ENCODE results near the gene HNRNPUL1. TPM values are rescaled to one million over a fixed set of nuclear protein-coding genes. Genes with fewer than 3 reads are reported as not detected.

Gene HNRNPUL1
- total RNA-seq, 1 experiment from 2014 or later: 315 TPM

- peaks cover 0 to 10% (median 2%) of the 10 kb centered on the region in 3 experiments; a peak in 4 of 7 replicates for H3K36me3 Mint-ChIP-seq (ENCODE audit: insufficient read depth in 1 of 3, low read depth in 3 of 3)
- no peak overlapping the region for H3K27ac Mint-ChIP-seq
- no peak overlapping the region; a peak in 1 of 5 replicates for H3K4me3 Mint-ChIP-seq
- no peak overlapping the region for H2BK15ac ChIP-seq (ENCODE audit: low read depth, low read length)
- H3K4me1 ChIP-seq (ENCODE audit: insufficient read depth, low read length): no peaks in the 10 kb centered on the region; the same call in 1 of the 2 replicates
- peaks cover 2% of the 10 kb centered on the region; the same call in 1 of the 2 replicates for H3K27me3 ChIP-seq (ENCODE audit: insufficient read depth, low read length)
- no peak overlapping the region for H2BK20ac ChIP-seq (ENCODE audit: low read depth, low read length, poor library complexity, severe bottlenecking)
- H3K9me3 Mint-ChIP-seq: no peaks in the 10 kb centered on the region
- no CpG with 5 or more reads among the region's 11 CpGs for WGBS (ENCODE audit: extremely low coverage, insufficient read length, low lambda C conversion rate)
- H4K8ac ChIP-seq (replicated peaks; ENCODE audit: insufficient read length, low read depth, low read length): no peak overlapping the region
- no peak overlapping the region for H4K91ac ChIP-seq (ENCODE audit: insufficient read length, low read depth, low read length)
- no peaks in the 10 kb centered on the region for H3K79me2 ChIP-seq (ENCODE audit: insufficient read depth, low read length)
- no peak overlapping the region for H2AFZ ChIP-seq (ENCODE audit: low read length)
- H4K20me1 ChIP-seq (ENCODE audit: control insufficient read depth, insufficient read depth, insufficient read length): no peaks in the 10 kb centered on the region
- H3K14ac ChIP-seq (ENCODE audit: insufficient read depth, low read length): no peak overlapping the region
- H4K5ac ChIP-seq (ENCODE audit: insufficient read length, low read depth, low read length): no peak overlapping the region
- no peaks in the 10 kb centered on the region for H3K9me3 ChIP-seq (ENCODE audit: control insufficient read depth, low read depth, low read length)
- H2BK12ac ChIP-seq (ENCODE audit: insufficient read length, low read depth, low read length): no peak overlapping the region
- H3K4ac ChIP-seq (ENCODE audit: low read depth, low read length): no peak overlapping the region
- peaks cover 8 to 10% of the 10 kb centered on the region in 2 experiments for H3K4me1 Mint-ChIP-seq
- no peak overlapping the region for H2BK120ac ChIP-seq (ENCODE audit: low read depth, low read length, poor library complexity, severe bottlenecking)
- no peak for DNase-seq
- no peak overlapping the region for H2BK5ac ChIP-seq (ENCODE audit: insufficient read length, low read length)
- peaks cover 11% of the 10 kb centered on the region for H3K23me2 ChIP-seq (ENCODE audit: insufficient read length, low read depth, low read length, poor library complexity, severe bottlenecking)
- no peak overlapping the region for H3T11ph ChIP-seq (ENCODE audit: low read length)
- no peak overlapping the region for H3K9ac ChIP-seq (ENCODE audit: extremely low read depth, insufficient read length, low read length)
- no peak overlapping the region for H3K18ac ChIP-seq (ENCODE audit: insufficient read length, low read depth, low read length)
- no peak overlapping the region for H3K23ac ChIP-seq (ENCODE audit: insufficient read length, low read depth, low read length)
- H3K4me2 ChIP-seq (ENCODE audit: insufficient read depth, insufficient read length, low read length): no peak overlapping the region
- no peak overlapping the region for H2AK5ac ChIP-seq (ENCODE audit: insufficient read length, low read length)
- no peaks in the 10 kb centered on the region for H3K79me1 ChIP-seq (ENCODE audit: insufficient read depth, low read depth, low read length, poor library complexity, severe bottlenecking)
- H3K27ac ChIP-seq (ENCODE audit: insufficient read length, low read depth, low read length): no peak overlapping the region
- TF ChIP-seq CTCF (conservative IDR thresholded peaks at IDR 0.05): no peak
- H3K27me3 Mint-ChIP-seq (ENCODE audit: low read depth): peaks cover 18% of the 10 kb centered on the region
- no peak overlapping the region for H3K56ac ChIP-seq (ENCODE audit: insufficient read length, low read depth, low read length)
Measured at GRCh38 chr19:41356984-41357739, 93.0 kb downstream of the HNRNPUL1 start.

Other genes starting within 250 kb of the HNRNPUL1 start
- 0.63 and 0.72 TPM in 2 replicates for gene CYP2A13, start 175.9 kb upstream of the HNRNPUL1 start, total RNA-seq (2021)
- gene CYP2F1, start 149.9 kb upstream of the HNRNPUL1 start, total RNA-seq (2021): 0.63 TPM in 1 of 2 replicates, not detected in the other
- gene CYP2S1, start 71.2 kb upstream of the HNRNPUL1 start, total RNA-seq (2021): 159 and 175 TPM in 2 replicates
- 29.4 and 30.3 TPM in 2 replicates for gene AXL, start 45.1 kb upstream of the HNRNPUL1 start, total RNA-seq (2021)
- gene CCDC97, start 45.8 kb downstream of the HNRNPUL1 start, total RNA-seq (2021): 37.2 and 39.4 TPM in 2 replicates
- gene TGFB1, start 89.5 kb downstream of the HNRNPUL1 start, total RNA-seq (2021): 30.1 and 31.3 TPM in 2 replicates
- gene B9D2, start 99.8 kb downstream of the HNRNPUL1 start, total RNA-seq (2021): 4.8 and 5.2 TPM in 2 replicates
- gene TMEM91, start 112.2 kb downstream of the HNRNPUL1 start, total RNA-seq (2021): 5.7 and 6.1 TPM in 2 replicates
- 58.7 and 62.1 TPM in 2 replicates for gene EXOSC5, start 133.0 kb downstream of the HNRNPUL1 start, total RNA-seq (2021)
- 21.1 and 28.3 TPM in 2 replicates for gene BCKDHA, start 133.4 kb downstream of the HNRNPUL1 start, total RNA-seq (2021)
- 0.86 and 0.96 TPM in 2 replicates for gene B3GNT8, start 163.0 kb downstream of the HNRNPUL1 start, total RNA-seq (2021)
- gene DMAC2, start 175.5 kb downstream of the HNRNPUL1 start, total RNA-seq (2021): 70.5 and 74.7 TPM in 2 replicates
- not detected in 2 replicates for gene ERICH4, start 178.8 kb downstream of the HNRNPUL1 start, total RNA-seq (2021)

All from H9 (cell line).